Adrenal gland (tissue), 5 donors: Measurements from ENCODE around the gene GRAMD1A.

ENCODE experiments used
- CTCF ChIP-seq, 6 experiments: fragments of 450-650 bp in 4 of 6; fragments of 200-600 bp in 2 of 6; sonication (generic) in 1 of 6; IDR thresholded peaks; 1 replicate in 5 of 6; 2 replicates in 1 of 6; pipeline versions ENCODE4 v1.5.1 to v1.8.0; 2016 to 2021; ENCODE audit warnings: antibody characterized with exemption in 6 of 6, mild to moderate bottlenecking in 2 of 6, moderate library complexity in 1 of 6
- POLR2A ChIP-seq, 2 donors: fragments of 450-650 bp; IDR thresholded peaks; one replicate each; pipeline ENCODE4 v1.6.1; 2017; ENCODE audit warnings: antibody characterized with exemption in 2 of 2, mild to moderate bottlenecking in 2 of 2, moderate library complexity in 1 of 2
- donor health status: DM: no; HTN: no; CAD: no.

- TF ChIP-seq CTCF (IDR thresholded peaks at IDR 0.05): no peak
- TF ChIP-seq POLR2A (IDR thresholded peaks at IDR 0.05): no peak
Measured at GRCh38 chr19:35066121-35066520, 66.0 kb downstream of the GRAMD1A start.
